ENCODE data around the gene NCAM2. TPM values are rescaled to one million over a fixed set of nuclear protein-coding genes. Genes with fewer than 3 reads are reported as not detected.

Gene NCAM2
- polyA plus RNA-seq, 3 donors = not detected

DNA sequence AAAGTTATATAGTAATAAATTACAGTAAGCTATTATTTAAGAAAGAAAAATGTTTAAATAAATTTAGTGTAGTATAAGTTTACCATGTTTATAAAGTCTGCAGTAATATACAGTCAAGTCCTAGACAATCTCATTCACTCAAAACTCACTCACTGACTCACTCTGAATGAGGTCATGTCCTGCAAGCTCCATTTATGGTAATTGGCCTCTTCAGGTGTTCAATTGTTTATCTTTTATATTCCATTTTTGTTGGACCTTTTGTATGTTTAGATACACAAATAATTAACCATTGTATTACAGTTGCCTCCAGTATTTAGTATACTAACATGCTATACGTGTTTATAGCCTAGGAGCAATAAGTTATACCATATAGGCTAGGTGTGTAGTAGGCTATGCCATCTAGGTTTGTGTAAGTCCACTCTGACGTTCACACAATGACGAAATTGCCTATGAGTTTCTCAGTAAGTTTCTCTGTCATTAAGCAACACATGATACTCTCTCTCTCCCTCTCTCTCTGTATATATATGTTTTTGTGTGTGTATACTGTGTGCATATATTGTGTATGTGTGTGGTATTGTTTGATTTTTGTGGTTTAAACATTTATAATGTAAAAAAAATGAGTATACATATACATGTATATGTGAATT is 161.2 kb downstream of the NCAM2 start:
- H3K27me3 ChIP-seq (ENCODE audit: control insufficient read depth in 2 of 2, insufficient read depth in 2 of 2, low read length in 2 of 2) = no peaks in the 10 kb centered on the region
- no peak overlapping the region for H3K4me2 ChIP-seq (replicated peaks; ENCODE audit: extremely low read depth, low read length, poor library complexity, severe bottlenecking)
- no peaks in the 10 kb centered on the region for H3K36me3 ChIP-seq (replicated peaks in 1 of 2; ENCODE audit: control insufficient read depth in 1 of 2, insufficient read depth in 2 of 2, low read length in 2 of 2)
- Mint-ChIP-seq H3K27ac (no peak overlapping the region), H3K4me1 (peaks cover 12% of the 10 kb centered on the region), H3K9me3 (no peaks in the 10 kb centered on the region), H3K27me3 (ENCODE audit: low read depth in 3 of 3) (no peaks in the 10 kb centered on the region), H3K4me3 (no peak overlapping the region), H3K36me3 (no peaks in the 10 kb centered on the region)
- H3K9me3 ChIP-seq (replicated peaks in 1 of 2; ENCODE audit: control insufficient read depth in 1 of 2, insufficient read depth in 1 of 2, low read length in 2 of 2) = no peaks in the 10 kb centered on the region
- no peak overlapping the region for H3K27ac ChIP-seq (ENCODE audit: low read depth in 1 of 2, low read length in 2 of 2)
- no CpG with 5 or more reads among the region's 3 CpGs for WGBS (ENCODE audit: insufficient coverage)
- intact Hi-C loops (cut with micrococcal nuclease) = no loop called here
- no peak overlapping the region for H3K9ac ChIP-seq (ENCODE audit: insufficient read depth, low read length, poor library complexity, severe bottlenecking)
- no peak for DNase-seq
- H2AFZ ChIP-seq (ENCODE audit: insufficient read depth, low read depth, low read length, poor library complexity, severe bottlenecking) = no peak overlapping the region
- no peaks in the 10 kb centered on the region for H3K79me2 ChIP-seq (ENCODE audit: insufficient read depth, low read length)
- no peak overlapping the region for H3K4me3 ChIP-seq (replicated peaks in 1 of 3; ENCODE audit: low read depth in 2 of 3, low read length in 3 of 3)
- TF ChIP-seq, protein P1, sequence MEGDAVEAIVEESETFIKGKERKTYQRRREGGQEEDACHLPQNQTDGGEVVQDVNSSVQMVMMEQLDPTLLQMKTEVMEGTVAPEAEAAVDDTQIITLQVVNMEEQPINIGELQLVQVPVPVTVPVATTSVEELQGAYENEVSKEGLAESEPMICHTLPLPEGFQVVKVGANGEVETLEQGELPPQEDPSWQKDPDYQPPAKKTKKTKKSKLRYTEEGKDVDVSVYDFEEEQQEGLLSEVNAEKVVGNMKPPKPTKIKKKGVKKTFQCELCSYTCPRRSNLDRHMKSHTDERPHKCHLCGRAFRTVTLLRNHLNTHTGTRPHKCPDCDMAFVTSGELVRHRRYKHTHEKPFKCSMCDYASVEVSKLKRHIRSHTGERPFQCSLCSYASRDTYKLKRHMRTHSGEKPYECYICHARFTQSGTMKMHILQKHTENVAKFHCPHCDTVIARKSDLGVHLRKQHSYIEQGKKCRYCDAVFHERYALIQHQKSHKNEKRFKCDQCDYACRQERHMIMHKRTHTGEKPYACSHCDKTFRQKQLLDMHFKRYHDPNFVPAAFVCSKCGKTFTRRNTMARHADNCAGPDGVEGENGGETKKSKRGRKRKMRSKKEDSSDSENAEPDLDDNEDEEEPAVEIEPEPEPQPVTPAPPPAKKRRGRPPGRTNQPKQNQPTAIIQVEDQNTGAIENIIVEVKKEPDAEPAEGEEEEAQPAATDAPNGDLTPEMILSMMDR (IDR thresholded peaks at IDR 0.05) = no peak
- H3K4me1 ChIP-seq (ENCODE audit: control insufficient read depth in 1 of 2, insufficient read depth in 2 of 2, low read length in 2 of 2) = peaks cover 3 to 8% of the 10 kb centered on the region in 2 donors
- no peaks in the 10 kb centered on the region for H4K20me1 ChIP-seq (ENCODE audit: insufficient read depth, low read length)

DNA sequence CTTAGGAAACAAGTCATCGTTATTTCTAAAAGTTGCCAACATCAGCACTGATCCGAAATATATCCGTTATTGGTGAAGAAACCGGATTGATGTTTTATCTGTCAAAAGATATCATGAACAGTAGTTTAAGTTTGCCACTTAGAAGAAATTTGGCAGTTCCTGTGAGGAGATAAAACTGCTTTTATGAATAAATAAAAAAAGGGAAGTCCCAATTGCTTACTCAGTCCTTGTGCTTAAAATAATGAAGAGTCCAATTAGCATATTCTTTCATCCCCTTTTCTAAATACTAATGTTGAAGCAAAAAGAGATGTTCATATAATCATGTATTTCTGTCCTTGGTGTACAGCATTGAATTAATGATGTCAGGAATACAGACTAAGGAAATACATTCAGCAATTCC is 164.6 kb downstream of the NCAM2 start:
- Mint-ChIP-seq H3K27ac (no peak overlapping the region), H3K27me3 (ENCODE audit: low read depth in 3 of 3) (no peaks in the 10 kb centered on the region), H3K9me3 (peaks cover 0 to 4% (median 2%) of the 10 kb centered on the region in 7 donors), H3K4me3 (no peak overlapping the region), H3K36me3 (no peaks in the 10 kb centered on the region), H3K4me1 (peaks cover 12% of the 10 kb centered on the region)
- H4K20me1 ChIP-seq (ENCODE audit: insufficient read depth, low read length) = no peaks in the 10 kb centered on the region
- H3K36me3 ChIP-seq (replicated peaks in 1 of 2; ENCODE audit: control insufficient read depth in 1 of 2, insufficient read depth in 2 of 2, low read length in 2 of 2) = no peaks in the 10 kb centered on the region
- H3K9ac ChIP-seq (ENCODE audit: insufficient read depth, low read length, poor library complexity, severe bottlenecking) = no peak overlapping the region
- intact Hi-C loops (cut with micrococcal nuclease) = no loop called here
- H3K4me1 ChIP-seq (ENCODE audit: control insufficient read depth in 1 of 2, insufficient read depth in 2 of 2, low read length in 2 of 2) = peaks cover 3 to 8% of the 10 kb centered on the region in 2 donors
- no peak overlapping the region for H3K27ac ChIP-seq (ENCODE audit: low read depth in 1 of 2, low read length in 2 of 2)
- no peak overlapping the region for H3K4me3 ChIP-seq (replicated peaks in 1 of 3; ENCODE audit: low read depth in 2 of 3, low read length in 3 of 3)
- no CpG with 5 or more reads among the region's 4 CpGs for WGBS (ENCODE audit: insufficient coverage)
- DNase-seq = peak in 1 of 3 donors; percentile 5
- H3K4me2 ChIP-seq (replicated peaks; ENCODE audit: extremely low read depth, low read length, poor library complexity, severe bottlenecking) = no peak overlapping the region
- no peaks in the 10 kb centered on the region for H3K27me3 ChIP-seq (ENCODE audit: control insufficient read depth in 2 of 2, insufficient read depth in 2 of 2, low read length in 2 of 2)
- H3K79me2 ChIP-seq (ENCODE audit: insufficient read depth, low read length) = no peaks in the 10 kb centered on the region
- TF ChIP-seq, protein P1 (IDR thresholded peaks at IDR 0.05) = no peak
- no peaks in the 10 kb centered on the region for H3K9me3 ChIP-seq (replicated peaks in 1 of 2; ENCODE audit: control insufficient read depth in 1 of 2, insufficient read depth in 1 of 2, low read length in 2 of 2)
- H2AFZ ChIP-seq (ENCODE audit: insufficient read depth, low read depth, low read length, poor library complexity, severe bottlenecking) = no peak overlapping the region

Data from CD14-positive monocyte (primary cell).